ENCODE results near the gene PSMD4. TPM values are rescaled to one million over a fixed set of nuclear protein-coding genes. Genes with fewer than 3 reads are reported as not detected.

PSMD4 gene
- total and polyA plus RNA-seq, 8 donors = 53.7 to 104 (median 82.7) TPM

DNA sequence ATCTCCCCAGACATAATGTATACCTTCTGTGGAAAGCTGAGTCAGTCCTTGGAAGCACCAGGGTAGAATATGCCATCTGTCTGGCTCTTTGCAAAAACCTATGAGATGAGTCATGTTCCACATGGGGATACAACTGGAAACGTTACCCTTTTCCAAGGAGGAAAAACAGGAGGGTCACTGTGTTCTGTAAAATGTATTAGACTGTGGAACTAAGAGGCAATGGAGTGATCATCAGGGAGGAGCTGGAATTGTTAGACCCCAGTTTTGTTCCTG lies 16.1 kb upstream of the PSMD4 start:
- no peak for TF ChIP-seq CTCF (IDR thresholded peaks at IDR 0.05)
- WGBS, 2 donors = 74 to 80% methylated on average over 1 of the region's 1 CpG
- peak in 1 of 4 donors; percentile 49 for ATAC-seq
- no peak for DNase-seq
- Histone ChIP-seq H3K4me1 (no peaks in the 10 kb centered on the region), H3K9me3 (no peaks in the 10 kb centered on the region), H3K27me3 (no peaks in the 10 kb centered on the region), H3K36me3 (peaks cover 0 to 84% (median 17%) of the 10 kb centered on the region in 3 donors), H3K27ac (no peak overlapping the region), H3K4me3 (no peak overlapping the region)
- FAIRE-seq = no peak
- intact Hi-C loops (cut with DNase I) = no loop called here

DNA sequence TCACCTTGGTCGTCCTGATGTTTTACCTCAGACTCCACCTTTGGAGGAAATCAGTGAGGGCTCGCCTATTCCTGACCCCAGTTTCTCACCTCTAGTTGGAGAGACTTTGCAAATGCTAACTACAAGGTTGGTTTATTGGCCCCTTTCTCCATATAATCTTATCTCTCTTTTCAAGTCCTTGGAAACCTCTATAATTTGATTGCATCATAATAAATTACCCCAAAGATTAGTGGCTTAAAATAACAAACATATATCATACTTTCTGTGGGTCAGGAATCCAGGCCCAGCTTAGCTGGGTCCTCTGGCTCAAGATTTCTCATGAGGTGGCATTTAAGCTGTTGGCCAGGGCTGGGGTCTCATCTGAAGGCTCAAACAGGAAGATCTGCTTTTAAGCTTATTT lies 12.1 kb upstream of the PSMD4 start:
- WGBS, 2 donors = 82 to 95% methylated on average over 2 of the region's 2 CpGs
- no peaks in the 10 kb centered on the region for H3K9me3 ChIP-seq
- no peak overlapping the region for H3K27ac ChIP-seq
- peaks cover 0 to 83% (median 26%) of the 10 kb centered on the region in 3 donors for H3K36me3 ChIP-seq
- ATAC-seq (no peak), FAIRE-seq (no peak), DNase-seq (no peak)
- no peak for TF ChIP-seq CTCF (IDR thresholded peaks at IDR 0.05)
- intact Hi-C loops (cut with DNase I) = no loop called here
- no peak overlapping the region for H3K4me3 ChIP-seq
- H3K27me3 ChIP-seq = no peaks in the 10 kb centered on the region
- no peaks in the 10 kb centered on the region for H3K4me1 ChIP-seq

DNA sequence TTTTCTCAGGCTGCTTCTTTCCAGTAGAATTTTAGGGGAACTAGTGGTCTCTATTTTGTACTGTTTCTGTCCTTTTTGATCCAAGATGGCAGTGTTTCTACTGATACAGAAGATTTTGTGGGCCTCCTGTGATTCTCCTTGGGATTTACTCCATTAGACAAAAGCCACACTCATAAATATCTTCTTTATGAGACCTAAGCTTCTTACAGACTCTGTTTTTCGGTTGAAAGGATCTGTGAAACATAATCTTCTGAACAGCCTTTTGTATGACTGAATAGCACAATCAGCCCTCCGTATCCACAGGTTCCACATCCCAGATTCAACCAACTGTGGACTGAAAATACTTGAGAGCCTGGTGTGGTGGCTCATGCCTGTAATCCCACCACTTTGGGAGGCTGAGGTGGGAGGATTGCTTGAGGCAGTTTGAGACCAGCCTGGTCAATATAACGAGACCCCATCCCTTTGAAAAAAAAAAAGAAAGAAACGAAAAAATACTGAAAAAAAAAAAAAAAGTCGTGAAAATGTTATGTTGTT lies 10.8 kb upstream of the PSMD4 start:
- no peaks in the 10 kb centered on the region for H3K27me3 ChIP-seq
- no peak overlapping the region for H3K4me3 ChIP-seq
- ATAC-seq (no peak), DNase-seq (no peak), FAIRE-seq (no peak)
- WGBS, 2 donors = 82 to 89% methylated on average over 5 of the region's 5 CpGs
- peaks cover 6 to 84% (median 33%) of the 10 kb centered on the region in 3 donors for H3K36me3 ChIP-seq
- no peak for TF ChIP-seq CTCF (IDR thresholded peaks at IDR 0.05)
- no peak overlapping the region for H3K27ac ChIP-seq
- no peaks in the 10 kb centered on the region for H3K4me1 ChIP-seq
- intact Hi-C loops (cut with DNase I) = no loop called here
- H3K9me3 ChIP-seq = no peaks in the 10 kb centered on the region

- Histone ChIP-seq H3K9me3 (no peaks in the 10 kb centered on the region), H3K4me3 (no peak overlapping the region), H3K27ac (no peak overlapping the region), H3K36me3 (peaks cover 6 to 64% (median 25%) of the 10 kb centered on the region in 3 donors), H3K27me3 (no peaks in the 10 kb centered on the region), H3K4me1 (no peaks in the 10 kb centered on the region)
- 88 to 98% methylated on average over 2 of the region's 2 CpGs for WGBS, 2 donors
- FAIRE-seq = no peak
- ATAC-seq = no peak
- intact Hi-C loops (cut with DNase I) = no loop called here
- TF ChIP-seq CTCF (IDR thresholded peaks at IDR 0.05) = no peak
- DNase-seq = no peak
Measured at GRCh38 chr1:151246786-151247185, 7.7 kb upstream of the PSMD4 start.

- Histone ChIP-seq H3K4me1 (peaks cover 0 to 8% (median 0%) of the 10 kb centered on the region in 3 donors), H3K27ac (no peak overlapping the region), H3K4me3 (no peak overlapping the region), H3K27me3 (no peaks in the 10 kb centered on the region), H3K9me3 (no peaks in the 10 kb centered on the region), H3K36me3 (peaks cover 6 to 22% (median 11%) of the 10 kb centered on the region in 3 donors)
- WGBS, 2 donors = 48 to 52% methylated on average over 16 of the region's 16 CpGs
- intact Hi-C loops (cut with DNase I) = loop anchor here in 2 of 3 donors (5.0 kb wide), 1 partner anchor 55 kb away; the partner anchor contains the start of gene PIP5K1A (in 2 of the 2)
- TF ChIP-seq CTCF (IDR thresholded peaks at IDR 0.05) = peak; percentile 45 to 73 (median 68)
- ATAC-seq (peak; percentile 36 to 65 (median 60)), DNase-seq (peak in 5 of 6 donors; percentile 42 to 67 (median 61)), FAIRE-seq (peak; percentile 23)
Measured at GRCh38 chr1:151251656-151252470, 2.7 kb upstream of the PSMD4 start.

All from pancreas (tissue), 10 donors.